H9 (cell line): ENCODE measurements around the gene METTL1. TPM values are rescaled to one million over a fixed set of nuclear protein-coding genes. Genes with fewer than 3 reads are reported as not detected.
A peak's percentile ranks its signal among the peaks of the same experiment; 100 is the strongest.

ENCODE experiments used
- DNase-seq: peaks from one replicate; pipeline ENCODE4 v3.0.0-alpha.2; 2017
- H2AFZ ChIP-seq: one replicate; pipeline ENCODE4 v1.6.1; 2013; ENCODE audit warnings: mild to moderate bottlenecking, low read length, control low read depth, moderate library complexity
- H2AK5ac ChIP-seq: 2 replicates; pipeline ENCODE4 v1.6.1; 2013; ENCODE audit warnings: low read length, control low read depth, mixed read lengths; ENCODE audit not compliant: insufficient read length
- H2BK120ac ChIP-seq: one replicate; pipeline ENCODE4 v1.6.1; 2013; ENCODE audit warnings: low read depth, mild to moderate bottlenecking, low read length, control low read depth, inconsistent platforms; ENCODE audit not compliant: poor library complexity, severe bottlenecking
- H2BK12ac ChIP-seq: 2 replicates; pipeline ENCODE4 v1.6.1; 2013; ENCODE audit warnings: low read length, control low read depth, mixed read lengths, low read depth; ENCODE audit not compliant: insufficient read length
- H2BK15ac ChIP-seq: 2 replicates; pipeline ENCODE4 v1.6.1; 2013; ENCODE audit warnings: low read depth, low read length, control low read depth
- H2BK20ac ChIP-seq: one replicate; pipeline ENCODE4 v1.6.1; 2013; ENCODE audit warnings: low read depth, mild to moderate bottlenecking, low read length, control low read depth, inconsistent platforms; ENCODE audit not compliant: poor library complexity, severe bottlenecking
- H2BK5ac ChIP-seq: 2 replicates; pipeline ENCODE4 v1.6.1; 2013; ENCODE audit warnings: low read length, control low read depth, mixed read lengths; ENCODE audit not compliant: insufficient read length
- H3K14ac ChIP-seq: 2 replicates; pipeline ENCODE4 v1.6.1; 2013; ENCODE audit warnings: low read length, control low read depth; ENCODE audit not compliant: insufficient read depth
- H3K18ac ChIP-seq: 2 replicates; pipeline ENCODE4 v1.6.1; 2013; ENCODE audit warnings: low read depth, mild to moderate bottlenecking, mixed read lengths, low read length, control low read depth; ENCODE audit not compliant: insufficient read length
- H3K23ac ChIP-seq: 2 replicates; pipeline ENCODE4 v1.6.1; 2013; ENCODE audit warnings: low read length, control low read depth, mixed read lengths, low read depth; ENCODE audit not compliant: insufficient read length
- H3K23me2 ChIP-seq: 2 replicates; pipeline ENCODE4 v1.6.1; 2013; ENCODE audit warnings: low read depth, mild to moderate bottlenecking, mixed read lengths, low read length, control low read depth; ENCODE audit not compliant: insufficient read length, poor library complexity, severe bottlenecking
- H3K27ac ChIP-seq: 2 replicates; pipeline ENCODE4 v1.5.1; 2013; ENCODE audit warnings: low read length, control low read depth, mixed read lengths, low read depth; ENCODE audit not compliant: insufficient read length
- H3K27me3 ChIP-seq: 2 replicates; pipeline ENCODE4 v1.6.1; 2013; ENCODE audit warnings: low read length, control low read depth, inconsistent platforms; ENCODE audit not compliant: insufficient read depth
- H3K4ac ChIP-seq: 2 replicates; pipeline ENCODE4 v1.6.1; 2013; ENCODE audit warnings: low read depth, mild to moderate bottlenecking, control low read depth, inconsistent platforms, low read length, moderate library complexity
- H3K4me1 ChIP-seq: 2 replicates; pipeline ENCODE4 v1.6.1; 2013; ENCODE audit warnings: low read length, control low read depth, inconsistent platforms; ENCODE audit not compliant: insufficient read depth
- H3K4me2 ChIP-seq: 2 replicates; pipeline ENCODE4 v1.6.1; 2013; ENCODE audit warnings: low read length, control low read depth, mixed read lengths; ENCODE audit not compliant: insufficient read length, insufficient read depth
- H3K56ac ChIP-seq: 2 replicates; pipeline ENCODE4 v1.6.1; 2013; ENCODE audit warnings: low read depth, mild to moderate bottlenecking, mixed read lengths, low read length, control low read depth; ENCODE audit not compliant: insufficient read length
- H3K79me1 ChIP-seq: 2 replicates; pipeline ENCODE4 v1.6.1; 2013; ENCODE audit warnings: low read depth, mild to moderate bottlenecking, moderate library complexity, low read length, control low read depth, inconsistent platforms; ENCODE audit not compliant: insufficient read depth, poor library complexity, severe bottlenecking
- H3K79me2 ChIP-seq: 2 replicates; pipeline ENCODE4 v1.6.1; 2013; ENCODE audit warnings: low read length, control low read depth, inconsistent platforms; ENCODE audit not compliant: insufficient read depth
- H3K9ac ChIP-seq: 2 replicates; pipeline ENCODE4 v1.6.1; 2013; ENCODE audit warnings: low read length, control low read depth, mixed read lengths; ENCODE audit not compliant: insufficient read length; ENCODE audit errors: extremely low read depth
- H3K9me3 ChIP-seq: one replicate; pipeline ENCODE4 v1.6.1; 2013; ENCODE audit warnings: low read depth, low read length, inconsistent platforms; ENCODE audit not compliant: control insufficient read depth
- H3T11ph ChIP-seq: one replicate; pipeline ENCODE4 v1.6.1; 2013; ENCODE audit warnings: mild to moderate bottlenecking, low read length, control low read depth, inconsistent platforms
- H4K20me1 ChIP-seq: one replicate; pipeline ENCODE4 v1.6.1; 2013; ENCODE audit not compliant: control insufficient read depth, insufficient read length, insufficient read depth
- H4K5ac ChIP-seq: 2 replicates; pipeline ENCODE4 v1.6.1; 2013; ENCODE audit warnings: low read depth, mild to moderate bottlenecking, mixed read lengths, low read length, control low read depth; ENCODE audit not compliant: insufficient read length
- H4K8ac ChIP-seq: replicated peaks from 2 replicates; pipeline ENCODE4 v1.6.1; 2013; ENCODE audit warnings: low read length, control low read depth, mixed read lengths, low read depth; ENCODE audit not compliant: insufficient read length
- H4K91ac ChIP-seq: 2 replicates; pipeline ENCODE4 v1.6.1; 2013; ENCODE audit warnings: low read depth, mild to moderate bottlenecking, moderate library complexity, mixed read lengths, low read length, control low read depth; ENCODE audit not compliant: insufficient read length
- H3K27ac Mint-ChIP-seq, 3 experiments: 2 replicates in 2 of 3; 3 replicates in 1 of 3; pipeline ENCODE4 v1.8.0; 2020 to 2021; ENCODE audit warnings: mixed read lengths in 3 of 3, mild to moderate bottlenecking in 1 of 3, moderate library complexity in 1 of 3
- H3K27me3 Mint-ChIP-seq: 2 replicates; pipeline ENCODE4 v1.8.0; 2021; ENCODE audit warnings: low read depth, mild to moderate bottlenecking, moderate library complexity, mixed read lengths
- H3K36me3 Mint-ChIP-seq, 3 experiments: 2 replicates in 2 of 3; 3 replicates in 1 of 3; pipeline ENCODE4 v1.8.0; 2020 to 2021; ENCODE audit warnings: low read depth in 3 of 3, mixed read lengths in 3 of 3; ENCODE audit not compliant: insufficient read depth in 1 of 3
- H3K4me1 Mint-ChIP-seq, 2 experiments: 2 replicates each; pipeline ENCODE4 v1.8.0; 2020; ENCODE audit warnings: mixed read lengths in 2 of 2
- H3K4me3 Mint-ChIP-seq, 2 experiments: 2 replicates in 1 of 2; 3 replicates in 1 of 2; pipeline ENCODE4 v1.8.0; 2020 to 2021; ENCODE audit warnings: mild to moderate bottlenecking in 2 of 2, mixed read lengths in 2 of 2, moderate library complexity in 1 of 2
- H3K9me3 Mint-ChIP-seq, 2 experiments: 2 replicates in 1 of 2; 3 replicates in 1 of 2; pipeline ENCODE4 v1.8.0; 2020; ENCODE audit warnings: mild to moderate bottlenecking in 2 of 2, mixed read lengths in 2 of 2, moderate library complexity in 1 of 2
- WGBS: extraction: QIAGEN DNeasy Blood & Tissue Kit; methylation state at CpG from one replicate; pipeline ENCODE4 v1.1.7; 2013; ENCODE audit warnings: missing lambda C conversion rate, low lambda C conversion rate, mixed read lengths; ENCODE audit not compliant: insufficient read length; ENCODE audit errors: extremely low coverage; 5-methylcytosine and 5-hydroxymethylcytosine counted together
- total RNA-seq: library from RNA; stranded (reverse); gene quantifications from 2 replicates; pipeline ENCODE4 v1.2.1, GENCODE V29; 2021
- TF ChIP-seq, protein P1 (sequence below): fragments of 200-600 bp; sonication (generic); conservative IDR thresholded peaks from 3 replicates; pipeline ENCODE4 v1.8.0; 2021; ENCODE audit warnings: antibody characterized with exemption, mild to moderate bottlenecking

The METTL1 gene
- total RNA-seq, 1 experiment from 2014 or later = 58.4 TPM

DNA sequence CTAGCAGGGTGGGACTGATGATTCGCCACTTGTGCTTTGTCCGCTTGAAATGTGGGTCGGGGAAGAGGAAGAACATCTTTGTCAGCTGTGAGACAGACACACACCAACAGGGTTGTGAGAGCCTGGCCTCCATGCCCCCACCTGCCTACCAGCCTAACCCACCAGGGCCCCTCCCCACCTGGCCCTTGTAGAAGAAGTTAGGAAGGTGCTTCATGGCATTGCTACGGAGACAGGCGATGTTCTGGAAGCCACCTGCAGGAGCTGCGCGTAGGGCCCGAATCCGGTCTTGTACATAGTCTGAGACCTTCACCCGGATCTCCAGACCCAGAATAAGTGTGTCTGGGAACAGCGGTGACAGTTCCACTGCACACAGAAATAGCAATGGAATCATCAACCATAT lies 2.3 kb downstream of the METTL1 start:
- Histone ChIP-seq H3K9me3 (no peaks in the 10 kb centered on the region), H3K14ac (no peak overlapping the region), H4K20me1 (no peaks in the 10 kb centered on the region), H3K27ac (no peak overlapping the region), H3K79me2 (no peaks in the 10 kb centered on the region), H2BK120ac (no peak overlapping the region), H4K8ac (no peak overlapping the region), H3K23ac (no peak overlapping the region), H3K4me2 (no peak overlapping the region), H3K27me3 (peaks cover 21% of the 10 kb centered on the region; the same call in 1 of the 2 replicates), H2AFZ (no peak overlapping the region), H3K9ac (no peak overlapping the region), H4K5ac (no peak overlapping the region), H3K4me1 (peaks cover 3% of the 10 kb centered on the region; the same call in 1 of the 2 replicates), H2BK5ac (no peak overlapping the region), H3T11ph (no peak overlapping the region), H3K79me1 (no peaks in the 10 kb centered on the region), H4K91ac (no peak overlapping the region), H2AK5ac (no peak overlapping the region), H3K56ac (no peak overlapping the region), H3K18ac (no peak overlapping the region), H3K4ac (no peak overlapping the region), H2BK15ac (no peak overlapping the region), H2BK12ac (no peak overlapping the region), H3K23me2 (peaks cover 33% of the 10 kb centered on the region), H2BK20ac (no peak overlapping the region)
- Mint-ChIP-seq H3K36me3 (peaks cover 20 to 39% (median 31%) of the 10 kb centered on the region in 3 experiments), H3K4me1 (peaks cover 22 to 37% of the 10 kb centered on the region in 2 experiments), H3K27ac (no peak overlapping the region), H3K27me3 (peaks cover 31% of the 10 kb centered on the region), H3K9me3 (no peaks in the 10 kb centered on the region), H3K4me3 (peak overlapping the region; percentile 3 to 21; a peak in 1 of 5 replicates)
- WGBS = no CpG with 5 or more reads among the region's 11 CpGs
- TF ChIP-seq, protein P1, sequence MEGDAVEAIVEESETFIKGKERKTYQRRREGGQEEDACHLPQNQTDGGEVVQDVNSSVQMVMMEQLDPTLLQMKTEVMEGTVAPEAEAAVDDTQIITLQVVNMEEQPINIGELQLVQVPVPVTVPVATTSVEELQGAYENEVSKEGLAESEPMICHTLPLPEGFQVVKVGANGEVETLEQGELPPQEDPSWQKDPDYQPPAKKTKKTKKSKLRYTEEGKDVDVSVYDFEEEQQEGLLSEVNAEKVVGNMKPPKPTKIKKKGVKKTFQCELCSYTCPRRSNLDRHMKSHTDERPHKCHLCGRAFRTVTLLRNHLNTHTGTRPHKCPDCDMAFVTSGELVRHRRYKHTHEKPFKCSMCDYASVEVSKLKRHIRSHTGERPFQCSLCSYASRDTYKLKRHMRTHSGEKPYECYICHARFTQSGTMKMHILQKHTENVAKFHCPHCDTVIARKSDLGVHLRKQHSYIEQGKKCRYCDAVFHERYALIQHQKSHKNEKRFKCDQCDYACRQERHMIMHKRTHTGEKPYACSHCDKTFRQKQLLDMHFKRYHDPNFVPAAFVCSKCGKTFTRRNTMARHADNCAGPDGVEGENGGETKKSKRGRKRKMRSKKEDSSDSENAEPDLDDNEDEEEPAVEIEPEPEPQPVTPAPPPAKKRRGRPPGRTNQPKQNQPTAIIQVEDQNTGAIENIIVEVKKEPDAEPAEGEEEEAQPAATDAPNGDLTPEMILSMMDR = no peak
- no peak for DNase-seq
